GM23248 (cell line): ENCODE measurements around the gene RPL27A.

Experiments
- EZH2 ChIP-seq: fragments of 200-600 bp; sonication (generic); IDR thresholded peaks from 2 replicates; pipeline ENCODE4 v1.6.1; 2018; ENCODE audit warnings: antibody characterized with exemption, mild to moderate bottlenecking; ENCODE audit not compliant: insufficient read depth, poor library complexity, severe bottlenecking
- EZH2phosphoT487 ChIP-seq: fragments of 200-600 bp; sonication (generic); IDR thresholded peaks from 2 replicates; pipeline ENCODE4 v1.6.1; 2018; ENCODE audit warnings: antibody characterized with exemption, moderate library complexity, mild to moderate bottlenecking, low read depth; ENCODE audit not compliant: insufficient read depth

DNA sequence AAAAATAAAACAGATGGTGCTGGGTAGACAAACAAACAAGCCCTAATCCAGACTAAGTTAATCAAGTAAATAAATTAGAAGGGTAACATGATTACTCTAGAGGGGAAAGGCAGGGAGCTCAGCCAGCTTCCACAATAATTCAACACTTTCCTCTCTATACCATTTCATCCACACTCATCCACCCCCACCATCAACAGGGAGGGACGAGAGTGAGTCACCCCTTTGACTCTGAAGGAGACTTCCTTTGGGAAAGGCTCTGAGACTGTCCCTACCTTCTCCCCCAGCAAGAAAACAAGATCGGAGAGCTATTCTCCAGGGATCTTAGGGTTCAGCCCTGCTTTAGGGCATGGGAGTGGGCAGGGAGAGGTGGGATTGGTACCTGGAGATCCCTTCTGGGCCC lies 33.2 kb upstream of the RPL27A start:
- no peak for TF ChIP-seq EZH2
- TF ChIP-seq EZH2phosphoT487: no peak
